OCI-LY1 (cell line): ENCODE results near the gene SDHAF3.

Source experiments
- EZH2 ChIP-seq: fragments of 200-600 bp; sonication (generic), shearing (Covaris generic); IDR thresholded peaks from 2 replicates; pipeline ENCODE4 v1.8.0; 2017; ENCODE audit warnings: borderline replicate concordance, mixed run types, mild to moderate bottlenecking, antibody characterized with exemption, low read length, moderate library complexity, mixed read lengths
- TF ChIP-seq, protein P1 (sequence below): fragments of 200-600 bp; sonication (generic), shearing (Covaris generic); IDR thresholded peaks from 2 replicates; pipeline ENCODE4 v1.5.1; 2017; ENCODE audit warnings: mild to moderate bottlenecking, antibody characterized with exemption, low read length, moderate library complexity, mixed read lengths

DNA sequence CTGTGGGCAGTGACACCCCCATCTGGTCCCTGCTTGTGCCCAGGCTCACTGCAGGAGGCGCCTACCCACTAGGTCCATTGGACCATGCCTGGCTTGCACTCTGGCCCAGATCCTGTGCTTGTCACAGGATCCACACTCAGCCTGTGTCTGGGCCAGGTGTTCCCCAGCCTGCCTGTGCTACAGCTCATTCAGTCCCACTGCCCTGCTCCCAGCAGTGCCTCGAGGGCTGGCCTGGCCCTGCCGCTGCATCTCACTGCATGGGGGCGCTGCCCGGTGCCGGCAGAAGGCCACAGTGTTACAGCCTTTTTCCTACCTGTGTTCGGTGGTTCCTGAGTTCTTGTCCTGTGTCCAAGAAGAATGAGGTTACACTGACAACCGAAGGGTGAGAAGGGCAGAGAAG, 21.3 kb downstream of the SDHAF3 start:
- TF ChIP-seq, protein P1, sequence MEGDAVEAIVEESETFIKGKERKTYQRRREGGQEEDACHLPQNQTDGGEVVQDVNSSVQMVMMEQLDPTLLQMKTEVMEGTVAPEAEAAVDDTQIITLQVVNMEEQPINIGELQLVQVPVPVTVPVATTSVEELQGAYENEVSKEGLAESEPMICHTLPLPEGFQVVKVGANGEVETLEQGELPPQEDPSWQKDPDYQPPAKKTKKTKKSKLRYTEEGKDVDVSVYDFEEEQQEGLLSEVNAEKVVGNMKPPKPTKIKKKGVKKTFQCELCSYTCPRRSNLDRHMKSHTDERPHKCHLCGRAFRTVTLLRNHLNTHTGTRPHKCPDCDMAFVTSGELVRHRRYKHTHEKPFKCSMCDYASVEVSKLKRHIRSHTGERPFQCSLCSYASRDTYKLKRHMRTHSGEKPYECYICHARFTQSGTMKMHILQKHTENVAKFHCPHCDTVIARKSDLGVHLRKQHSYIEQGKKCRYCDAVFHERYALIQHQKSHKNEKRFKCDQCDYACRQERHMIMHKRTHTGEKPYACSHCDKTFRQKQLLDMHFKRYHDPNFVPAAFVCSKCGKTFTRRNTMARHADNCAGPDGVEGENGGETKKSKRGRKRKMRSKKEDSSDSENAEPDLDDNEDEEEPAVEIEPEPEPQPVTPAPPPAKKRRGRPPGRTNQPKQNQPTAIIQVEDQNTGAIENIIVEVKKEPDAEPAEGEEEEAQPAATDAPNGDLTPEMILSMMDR = no peak
- TF ChIP-seq EZH2 = no peak
